ENCODE data around the gene HSD3B7. TPM values are rescaled to one million over a fixed set of nuclear protein-coding genes. Genes with fewer than 3 reads are reported as not detected.
"Not testable (repeated sequence)": the region's sequence is repeated elsewhere in the genome, so short reads cannot be mapped to it uniquely, and the experiment has no call there.

Gene HSD3B7
- 11.3 and 14.9 TPM in 2 replicates for total RNA-seq

GRCh38 chr16:30984669-30985400 lies at the start of gene HSD3B7:
HSD3B7 (plus strand) TSS chr16:30985207; CDS start chr16:30985659, 452 bp downstream.
- DNase-seq (ENCODE audit: low read depth, low spot score): peak; percentile 22

DNA sequence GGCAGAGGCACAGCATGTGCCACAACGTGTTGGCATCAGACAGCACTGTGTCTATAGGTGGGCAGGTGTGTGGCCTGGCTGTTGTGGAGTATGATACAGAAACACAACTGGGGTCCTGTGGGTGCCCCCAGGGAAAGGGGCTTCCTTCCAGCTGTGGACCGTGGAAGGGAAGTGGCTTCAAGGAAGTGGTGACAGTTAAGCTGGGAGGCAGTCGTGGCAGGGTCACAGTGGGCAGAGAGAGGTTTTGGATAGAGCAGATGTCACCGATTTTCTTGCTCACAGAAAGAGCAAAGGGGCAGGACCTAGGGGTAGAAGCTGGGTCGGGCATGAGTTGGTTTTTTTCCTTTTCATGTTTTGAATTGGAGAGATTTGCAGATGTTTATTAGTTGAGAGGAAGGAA lies 47.3 kb upstream of the HSD3B7 start:
- DNase-seq (ENCODE audit: low read depth, low spot score): no peak

GRCh38 chr16:30939571-30939970 lies 45.4 kb upstream of the HSD3B7 start:
- DNase-seq (ENCODE audit: low read depth, low spot score): not testable (repeated sequence)

DNA sequence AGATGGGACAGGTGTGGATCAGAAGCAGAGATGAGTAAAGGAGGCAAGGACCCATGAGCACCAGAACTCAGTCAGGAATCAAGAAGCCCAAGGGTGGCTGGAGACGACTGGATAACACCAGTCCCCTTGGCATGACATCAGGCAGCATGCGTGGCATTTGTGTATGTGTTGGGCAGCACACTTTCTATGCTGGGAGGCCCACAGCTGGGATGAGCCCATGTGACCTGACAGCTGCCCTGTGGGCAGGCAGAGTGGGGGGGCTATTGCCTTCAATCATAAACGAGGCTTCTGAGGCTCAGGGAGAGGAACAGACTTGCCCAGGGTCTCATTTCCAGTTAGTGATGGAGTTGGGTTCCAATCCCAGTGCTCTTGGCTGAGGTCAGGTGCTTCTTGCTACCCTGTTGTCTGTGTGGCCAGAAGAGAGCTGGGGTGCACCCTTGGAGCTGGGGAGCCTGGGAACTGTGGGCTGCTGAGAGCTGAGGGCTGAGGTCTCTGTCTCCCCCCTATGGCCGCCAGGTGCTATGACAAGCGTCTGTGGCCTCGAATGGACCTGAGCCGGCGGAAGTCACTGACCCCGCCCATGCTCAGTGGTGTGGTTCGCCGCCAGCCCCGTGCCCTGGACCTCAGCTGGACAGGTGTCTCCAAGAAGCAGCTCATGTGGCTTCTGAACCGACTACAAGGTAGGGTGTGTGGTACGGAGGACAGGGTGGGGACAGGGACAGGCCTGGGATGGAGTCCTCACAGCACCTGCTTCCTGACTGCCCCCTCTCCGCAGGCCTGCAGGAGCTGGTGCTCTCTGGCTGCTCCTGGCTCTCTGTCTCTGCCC lies 43.2 kb upstream of the HSD3B7 start:
- DNase-seq (ENCODE audit: low read depth, low spot score): no peak

GRCh38 chr16:30942426-30942806 lies 42.6 kb upstream of the HSD3B7 start:
- no peak for DNase-seq (ENCODE audit: low read depth, low spot score)

DNA sequence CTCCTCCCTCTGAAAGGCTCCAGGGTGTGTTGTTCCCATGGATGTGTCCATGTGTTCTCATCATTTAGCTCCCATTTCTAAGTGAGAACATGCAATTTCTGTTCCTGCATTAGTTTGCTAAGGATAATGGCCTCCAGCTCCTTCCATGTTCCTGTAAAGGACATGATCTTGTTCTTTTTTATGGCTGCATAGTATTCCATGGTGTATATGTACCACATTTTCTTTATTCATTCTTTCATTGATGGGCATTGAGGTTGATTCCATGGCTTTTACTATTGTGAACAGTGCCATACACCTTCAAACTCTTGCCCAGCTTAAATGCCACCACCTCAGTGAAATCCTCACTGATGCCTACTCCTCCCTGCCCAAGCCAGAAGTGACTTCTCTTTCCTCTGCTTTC lies 40.7 kb upstream of the HSD3B7 start:
- DNase-seq (ENCODE audit: low read depth, low spot score): no peak

- DNase-seq (ENCODE audit: low read depth, low spot score): no peak
These were observed 38.1 kb upstream of the HSD3B7 start for GRCh38 chr16:30946671-30947540.

- no peak for DNase-seq (ENCODE audit: low read depth, low spot score)
These were observed 37.5 kb upstream of the HSD3B7 start for GRCh38 chr16:30947541-30947858.

DNA sequence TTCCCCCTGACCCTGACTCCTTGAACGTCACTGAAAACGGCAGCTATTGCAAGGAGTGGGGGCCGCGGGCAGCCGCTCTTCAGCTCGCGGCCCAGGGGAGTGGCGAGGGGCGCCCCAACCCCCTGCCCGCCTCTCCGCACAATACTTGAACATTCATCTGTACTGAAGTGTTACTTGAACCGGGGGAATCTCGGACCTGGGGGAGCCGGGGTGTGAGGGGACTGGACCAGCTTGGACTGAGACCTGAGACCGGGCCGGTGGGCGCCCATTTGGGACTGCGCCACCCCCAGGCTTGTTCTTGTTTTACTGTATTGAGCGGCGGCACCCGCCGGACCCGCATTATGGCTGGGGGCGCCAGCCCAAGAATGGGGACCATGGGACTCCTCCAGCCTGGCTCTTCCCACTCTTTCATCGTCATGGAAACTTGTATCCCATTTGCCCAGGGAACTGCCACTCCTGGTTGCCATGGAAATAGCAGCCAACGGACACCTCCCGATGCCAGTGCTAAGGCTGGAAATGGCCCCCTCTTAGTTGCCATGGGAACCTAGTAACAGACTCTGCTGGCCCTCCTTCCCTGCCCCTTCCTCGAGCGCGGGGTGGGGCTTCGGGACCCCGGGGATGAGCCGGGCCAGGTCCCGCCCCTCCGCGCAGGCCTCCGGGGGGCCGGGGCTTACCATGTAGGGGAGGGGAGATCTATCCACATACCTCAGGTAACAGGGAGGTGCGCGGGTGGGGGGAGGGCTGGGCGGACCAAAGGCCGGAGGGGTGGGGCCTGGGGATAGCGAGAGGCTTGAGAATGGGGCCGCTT lies 36.9 kb upstream of the HSD3B7 start:
- peak; percentile 95 for DNase-seq (ENCODE audit: low read depth, low spot score)

- DNase-seq (ENCODE audit: low read depth, low spot score): no peak
These were observed 36.0 kb upstream of the HSD3B7 start, which contains the start of gene ORAI3 for GRCh38 chr16:30948667-30949649. ORAI3 (plus strand) TSS chr16:30949068; CDS start chr16:30949290, 222 bp downstream.

GRCh38 chr16:30949650-30950515 lies 35.1 kb upstream of the HSD3B7 start:
- DNase-seq (ENCODE audit: low read depth, low spot score): no peak

- no peak for DNase-seq (ENCODE audit: low read depth, low spot score)
These were observed 34.4 kb upstream of the HSD3B7 start for GRCh38 chr16:30950516-30951065.

- no peak for DNase-seq (ENCODE audit: low read depth, low spot score)
These were observed 33.8 kb upstream of the HSD3B7 start for GRCh38 chr16:30951193-30951592.

- DNase-seq (ENCODE audit: low read depth, low spot score): no peak
These were observed 33.3 kb upstream of the HSD3B7 start for GRCh38 chr16:30951750-30952149.

DNA sequence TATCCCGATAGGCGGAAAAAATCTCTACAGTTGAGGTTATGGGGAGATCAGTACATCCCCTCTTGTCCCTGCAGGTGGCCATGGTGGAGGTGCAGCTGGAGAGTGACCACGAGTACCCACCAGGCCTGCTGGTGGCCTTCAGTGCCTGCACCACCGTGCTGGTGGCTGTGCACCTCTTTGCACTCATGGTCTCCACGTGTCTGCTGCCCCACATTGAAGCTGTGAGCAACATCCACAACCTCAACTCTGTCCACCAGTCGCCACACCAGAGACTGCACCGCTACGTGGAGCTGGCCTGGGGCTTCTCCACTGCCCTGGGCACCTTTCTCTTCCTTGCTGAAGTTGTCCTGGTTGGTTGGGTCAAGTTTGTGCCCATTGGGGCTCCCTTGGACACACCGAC lies 31.9 kb upstream of the HSD3B7 start:
- DNase-seq (ENCODE audit: low read depth, low spot score): no peak

DNA sequence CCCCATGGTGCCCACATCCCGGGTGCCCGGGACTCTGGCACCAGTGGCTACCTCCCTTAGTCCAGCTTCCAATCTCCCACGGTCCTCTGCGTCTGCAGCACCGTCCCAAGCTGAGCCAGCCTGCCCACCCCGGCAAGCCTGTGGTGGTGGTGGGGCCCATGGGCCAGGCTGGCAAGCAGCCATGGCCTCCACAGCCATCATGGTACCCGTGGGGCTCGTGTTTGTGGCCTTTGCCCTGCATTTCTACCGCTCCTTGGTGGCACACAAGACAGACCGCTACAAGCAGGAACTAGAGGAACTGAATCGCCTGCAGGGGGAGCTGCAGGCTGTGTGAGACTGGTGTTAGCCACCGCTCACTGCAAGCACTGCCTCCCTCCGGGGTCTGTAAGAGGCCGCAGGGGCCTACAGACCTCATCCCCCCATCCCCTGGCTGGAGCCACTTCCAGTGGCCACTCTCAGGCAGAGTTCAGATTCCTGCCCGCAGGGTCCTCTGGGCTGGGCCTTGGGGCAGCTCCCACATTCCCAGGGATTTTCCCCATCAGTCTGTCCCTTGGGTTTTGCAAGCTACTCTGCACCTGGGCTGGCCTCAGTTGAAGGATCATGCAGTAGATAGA lies 31.4 kb upstream of the HSD3B7 start:
- DNase-seq (ENCODE audit: low read depth, low spot score): no peak

GRCh38 chr16:30954993-30955392 lies 30.0 kb upstream of the HSD3B7 start:
- no peak for DNase-seq (ENCODE audit: low read depth, low spot score)
